ENCODE results near the gene LIAS. TPM values are rescaled to one million over a fixed set of nuclear protein-coding genes. Genes with fewer than 3 reads are reported as not detected.
A peak's percentile ranks its signal among the peaks of the same experiment; 100 is the strongest.

LIAS gene
- total and polyA plus RNA-seq, 2 of the 13 experiments (the other 11 are each of a cell fraction or from before 2014, with no cell fraction given), result 16.0 to 16.6 TPM

- TF ChIP-seq HOXA5 (CRISPR knock-in tag; IDR thresholded peaks at IDR 0.05) (no peak), ESRRA (CRISPR knock-in tag; IDR thresholded peaks at IDR 0.05; ENCODE audit: low read depth) (no peak), MXD4 (CRISPR knock-in tag; IDR thresholded peaks at IDR 0.05) (no peak), ARNT2 (CRISPR knock-in tag; IDR thresholded peaks at IDR 0.05; ENCODE audit: low read depth) (no peak), NR2F1 (CRISPR knock-in tag; IDR thresholded peaks at IDR 0.05) (0 out of 4 replicates have a peak, but pooled peaks of 1 of the 2 experiments have one; percentile 28)
Observed at GRCh38 chr4:39470402-39470801, 11.5 kb downstream of the LIAS start (continued).

- Histone ChIP-seq H3K9me3 (ENCODE audit: low read length) (no peaks in the 10 kb centered on the region), H3K36me3 (replicated peaks in 1 of 2; ENCODE audit: control insufficient read depth in 1 of 2, insufficient read depth in 2 of 2, low read length in 2 of 2) (peaks cover 2 to 6% of the 10 kb centered on the region in 2 experiments; a peak in 3 of 5 replicates), H4K20me1 (ENCODE audit: insufficient read depth, low read length) (no peaks in the 10 kb centered on the region), H3K27me3 (ENCODE audit: control insufficient read depth in 1 of 2, insufficient read depth in 2 of 2, low read length in 2 of 2) (no peaks in the 10 kb centered on the region), H3K27ac (ENCODE audit: extremely low read length, insufficient read depth, low read length) (no peak overlapping the region), H3K4me1 (ENCODE audit: insufficient read depth, low read length) (peaks cover 34% of the 10 kb centered on the region), H3K4me3 (replicated peaks in 1 of 3; ENCODE audit: insufficient read depth in 1 of 3, low read depth in 2 of 3, low read length in 3 of 3) (no peak overlapping the region), H2AFZ (ENCODE audit: low read length) (no peak overlapping the region), H3K9ac (ENCODE audit: insufficient read depth, low read depth, low read length) (no peak overlapping the region), H3K4me2 (ENCODE audit: low read depth, low read length) (no peak overlapping the region), H3K79me2 (ENCODE audit: insufficient read depth, low read length) (no peaks in the 10 kb centered on the region)
- 96% methylated on average over 3 of the region's 3 CpGs for WGBS (ENCODE audit: low lambda C conversion rate)
- intact Hi-C loops (cut with micrococcal nuclease; ENCODE audit: unreplicated experiment), result no loop called here
- DNase-seq (ENCODE audit: low spot score) (no peak), ATAC-seq (no peak), FAIRE-seq (no peak)
- TF ChIP-seq SETDB1 (CRISPR knock-in tag; IDR thresholded peaks at IDR 0.05; ENCODE audit: borderline replicate concordance), result no peak
- ChIA-PET POLR2A (interaction anchor here (1.2 to 5.3 kb wide), 2 partner anchors 13 to 55 kb away, joined by 4 to 34 read pairs; partner anchors contain the start of genes LIAS, RPL9 and UGDH), CTCF (ENCODE audit: low intra/inter-chr PET ratio, low total read pairs) (no interaction called here)
- BruUV-seq (replicated peaks), result no TSS peak
- in situ Hi-C loops (cut with HindIII; ENCODE audit: extremely low pct_ligation_motif_present, low pct_unique_long_range_greater_than_20kb), result no loop called here
Observed at GRCh38 chr4:39472396-39472795, 13.5 kb downstream of the LIAS start.

- no peak for FAIRE-seq
- WGBS (ENCODE audit: low lambda C conversion rate), result 78% methylated on average over 5 of the region's 5 CpGs
- in situ Hi-C loops (cut with HindIII; ENCODE audit: extremely low pct_ligation_motif_present, low pct_unique_long_range_greater_than_20kb), result no loop called here
- no peak for DNase-seq (ENCODE audit: low spot score)
- no peaks in the 10 kb centered on the region for H3K27me3 ChIP-seq (ENCODE audit: control insufficient read depth in 1 of 2, insufficient read depth in 2 of 2, low read length in 2 of 2)
- ATAC-seq, result no peak
- no peaks in the 10 kb centered on the region for H3K4me1 ChIP-seq (ENCODE audit: insufficient read depth, low read length)
- H4K20me1 ChIP-seq (ENCODE audit: insufficient read depth, low read length), result no peaks in the 10 kb centered on the region
- no peak overlapping the region for H3K9ac ChIP-seq (ENCODE audit: insufficient read depth, low read depth, low read length)
- H3K27ac ChIP-seq (ENCODE audit: extremely low read length, insufficient read depth, low read length), result no peak overlapping the region
- POLR2A ChIA-PET, result no interaction called here
- H3K4me3 ChIP-seq (replicated peaks in 1 of 3; ENCODE audit: insufficient read depth in 1 of 3, low read depth in 2 of 3, low read length in 3 of 3), result no peak overlapping the region
- no peak for TF ChIP-seq PBX2 (CRISPR knock-in tag; IDR thresholded peaks at IDR 0.05)
- TF ChIP-seq ZBTB46 (CRISPR knock-in tag; IDR thresholded peaks at IDR 0.05; ENCODE audit: borderline replicate concordance), result no peak
- no peak overlapping the region for H2AFZ ChIP-seq (ENCODE audit: low read length)
- CTCF ChIA-PET (ENCODE audit: low intra/inter-chr PET ratio, low total read pairs), result no interaction called here
- peaks cover 2 to 6% of the 10 kb centered on the region in 2 experiments; a peak in 3 of 5 replicates for H3K36me3 ChIP-seq (replicated peaks in 1 of 2; ENCODE audit: control insufficient read depth in 1 of 2, insufficient read depth in 2 of 2, low read length in 2 of 2)
- H3K79me2 ChIP-seq (ENCODE audit: insufficient read depth, low read length), result no peaks in the 10 kb centered on the region
- no TSS peak for BruUV-seq (replicated peaks)
- H3K9me3 ChIP-seq (ENCODE audit: low read length), result no peaks in the 10 kb centered on the region
- intact Hi-C loops (cut with micrococcal nuclease; ENCODE audit: unreplicated experiment), result no loop called here
- no peak overlapping the region for H3K4me2 ChIP-seq (ENCODE audit: low read depth, low read length)
Observed at GRCh38 chr4:39476187-39476895, 17.5 kb downstream of the LIAS start.

Measured in HepG2 (cell line).